Activated CD8-positive, alpha-beta T cell treated with anti-CD3 and anti-CD28 coated beads, Interleukin-2, amount 10 ng/mL, durations not matched to agents 7 days and 5 days (primary cell): ENCODE results near the gene HOXD11. TPM values are rescaled to one million over a fixed set of nuclear protein-coding genes. Genes with fewer than 3 reads are reported as not detected.

Source experiments
- ATAC-seq: fragments of 150-1000 bp; cut with Tn5 transposase; one replicate; pipeline ENCODE4 v1.10.0; 2021; ENCODE audit warnings: moderate library complexity
- CTCF ChIA-PET: fragments of 350-600 bp; sonication (Branson Sonifier 250); formaldehyde crosslinking; loops from one replicate; lab custom pipeline; 2021; ENCODE audit warnings: antibody characterized with exemption; lab: Charles Lee
- POLR2A ChIA-PET: fragments of 350-600 bp; sonication (Branson Sonifier 250); formaldehyde crosslinking; loops from one replicate; lab custom pipeline; 2021; ENCODE audit warnings: antibody characterized with exemption; lab: Charles Lee
- DNase-seq: peaks from one replicate; pipeline ENCODE4 v3.0.0-alpha.2; 2020
- H3K27ac Mint-ChIP-seq: one replicate; pipeline ENCODE4 v1.8.0; 2021; ENCODE audit warnings: mild to moderate bottlenecking, mixed read lengths
- H3K27me3 Mint-ChIP-seq: one replicate; pipeline ENCODE4 v1.8.0; 2021; ENCODE audit warnings: low read depth, mixed read lengths
- H3K36me3 Mint-ChIP-seq: one replicate; pipeline ENCODE4 v1.8.0; 2021; ENCODE audit warnings: low read depth, mixed read lengths
- H3K4me1 Mint-ChIP-seq: one replicate; pipeline ENCODE4 v1.8.0; 2021; ENCODE audit warnings: low read depth, mixed read lengths
- H3K4me3 Mint-ChIP-seq: one replicate; pipeline ENCODE4 v1.8.0; 2021; ENCODE audit warnings: mild to moderate bottlenecking, mixed read lengths
- H3K9me3 Mint-ChIP-seq: one replicate; pipeline ENCODE4 v1.8.0; 2022; ENCODE audit warnings: mixed read lengths; ENCODE audit not compliant: insufficient read depth
- total RNA-seq, 2 experiments: library from RNA; stranded (reverse); gene quantifications; one replicate each; pipeline ENCODE4 v1.2.3, GENCODE V29; 2021

HOXD11 gene
- total RNA-seq, 2 experiments from 2014 or later, result not detected

DNA sequence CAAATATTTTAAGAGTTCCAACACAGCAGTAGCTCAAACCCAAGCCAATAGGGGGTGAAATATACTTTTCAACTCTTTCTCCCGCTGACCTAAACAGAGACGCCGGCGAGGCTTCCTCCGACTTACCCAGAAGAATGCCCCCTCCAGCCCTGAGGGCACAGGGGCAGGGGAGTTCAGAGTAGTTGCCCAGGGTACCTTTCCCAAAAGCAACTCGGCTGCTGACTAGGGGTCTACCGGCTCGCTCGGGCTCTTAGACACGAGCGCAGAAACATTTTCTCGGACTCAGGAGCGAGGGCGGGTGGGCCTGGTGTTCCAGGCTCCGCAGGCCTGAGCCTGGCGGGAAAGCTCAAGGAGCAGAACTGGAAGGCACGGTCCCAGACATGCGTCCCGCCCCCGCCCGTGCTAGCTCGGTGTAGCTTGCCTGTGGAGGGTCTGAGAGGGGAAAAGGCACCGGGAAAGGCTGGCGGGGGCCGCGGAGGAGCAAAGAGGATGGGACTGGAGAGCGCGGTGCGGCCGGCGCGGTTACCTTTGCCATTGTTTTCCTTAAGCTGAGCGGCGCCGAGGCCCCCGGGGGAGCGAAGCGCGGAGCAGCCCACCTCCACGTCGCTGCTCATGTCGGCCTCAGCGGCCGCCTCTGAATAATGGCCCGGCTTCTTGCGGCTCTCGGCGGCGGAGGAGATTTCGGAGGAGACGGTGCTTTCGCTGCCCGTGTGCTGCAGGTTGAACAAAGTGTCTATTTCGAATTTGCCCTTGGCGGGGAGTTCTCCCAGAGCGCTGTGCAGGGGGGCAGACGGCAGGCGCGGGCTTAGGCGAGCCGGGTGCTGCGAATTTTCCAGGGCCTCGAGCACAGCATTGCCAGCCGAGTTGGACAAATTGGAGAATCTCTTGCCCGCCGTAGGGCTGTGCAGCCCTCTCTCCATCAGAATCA, 24.0 kb upstream of the HOXD11 start:
- H3K36me3 Mint-ChIP-seq, result peaks cover 23% of the 10 kb centered on the region
- H3K27ac Mint-ChIP-seq, result peak overlapping the region; percentile 69
- DNase-seq, result no peak
- peaks cover 7% of the 10 kb centered on the region for H3K9me3 Mint-ChIP-seq
- ATAC-seq, result no peak
- H3K4me3 Mint-ChIP-seq, result peak overlapping the region; percentile 42
- peaks cover 83% of the 10 kb centered on the region for H3K27me3 Mint-ChIP-seq
- ChIA-PET CTCF (interaction anchor here (0.9 to 1.6 kb wide), 3 partner anchors 9 to 44 kb away, joined by 3 to 4 read pairs (median 4); no protein-coding TSS in a partner anchor), POLR2A (no interaction called here)
- H3K4me1 Mint-ChIP-seq, result peaks cover 16% of the 10 kb centered on the region

DNA sequence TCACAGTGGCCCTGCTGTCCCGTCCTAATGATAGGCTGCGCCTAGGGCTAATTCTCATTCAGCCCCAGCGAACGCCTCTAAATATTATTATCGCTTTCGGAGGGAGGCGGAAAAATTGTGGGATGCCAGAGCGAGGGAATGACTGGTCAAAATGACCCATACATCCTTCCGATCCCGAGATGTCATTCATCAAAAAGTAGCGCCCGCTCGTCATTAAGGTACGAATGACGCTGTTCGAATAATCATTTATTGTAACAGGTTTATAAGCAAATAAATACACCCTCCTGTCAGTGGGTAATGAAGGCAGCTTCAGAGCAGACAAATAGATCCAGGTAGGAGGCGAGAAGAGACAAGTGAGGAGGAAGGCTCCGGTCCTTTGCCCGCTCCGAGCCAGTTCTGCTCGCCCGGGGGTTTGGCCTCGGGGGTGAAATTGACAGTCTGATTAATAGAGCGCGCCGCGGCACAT, 23.3 kb upstream of the HOXD11 start, which contains the start of gene EVX2:
Gene EVX2 (minus strand): TSS at position 167 of the 466 bp plus-strand sequence. CDS start 186 bp downstream, outside the sequence.
- no peak for DNase-seq
- ChIA-PET CTCF (no interaction called here), POLR2A (no interaction called here)
- Mint-ChIP-seq H3K9me3 (peaks cover 7% of the 10 kb centered on the region), H3K36me3 (peaks cover 23% of the 10 kb centered on the region), H3K27ac (peak within 1 kb of the TSS; percentile 69), H3K4me3 (peak within 1 kb of the TSS; percentile 42), H3K27me3 (peaks cover 83% of the 10 kb centered on the region), H3K4me1 (peaks cover 19% of the 10 kb centered on the region)
- no peak for ATAC-seq

DNA sequence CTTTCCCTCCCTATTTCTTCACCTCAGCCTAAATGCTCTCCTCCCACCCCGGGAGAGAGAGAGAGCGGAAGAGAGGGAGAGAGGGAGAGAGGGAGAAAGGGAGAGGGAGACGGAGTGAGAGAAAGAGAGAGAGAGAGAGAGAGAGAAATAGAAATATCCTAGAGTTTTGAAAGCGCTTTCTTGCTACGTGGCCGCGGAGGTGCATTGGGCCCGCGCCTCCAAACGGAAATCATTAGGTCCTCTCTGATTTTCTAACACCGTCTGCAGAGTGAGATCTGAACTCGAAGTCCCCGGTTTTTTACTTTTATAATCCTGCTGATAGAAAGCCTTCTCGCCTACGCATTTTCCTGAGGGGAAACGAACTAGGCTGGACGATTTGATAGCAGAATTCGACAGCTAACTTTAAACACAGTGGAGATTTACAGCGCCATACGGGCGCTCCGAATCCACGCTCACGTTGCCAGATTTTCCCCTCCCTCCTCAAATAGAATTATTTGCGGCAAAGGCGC, 22.4 kb upstream of the HOXD11 start:
- Mint-ChIP-seq H3K9me3 (peaks cover 7% of the 10 kb centered on the region), H3K27me3 (peaks cover 83% of the 10 kb centered on the region), H3K27ac (no peak overlapping the region), H3K4me3 (no peak overlapping the region), H3K4me1 (peaks cover 11% of the 10 kb centered on the region), H3K36me3 (peaks cover 17% of the 10 kb centered on the region)
- POLR2A ChIA-PET, result interaction anchor here (0.9 kb wide), 1 partner anchor 77 kb away, joined by 3 read pairs; no protein-coding TSS in a partner anchor
- ATAC-seq, result no peak
- CTCF ChIA-PET, result interaction anchor here (1.6 kb wide), 1 partner anchor 13 kb away, joined by 3 read pairs; no protein-coding TSS in a partner anchor
- no peak for DNase-seq

DNA sequence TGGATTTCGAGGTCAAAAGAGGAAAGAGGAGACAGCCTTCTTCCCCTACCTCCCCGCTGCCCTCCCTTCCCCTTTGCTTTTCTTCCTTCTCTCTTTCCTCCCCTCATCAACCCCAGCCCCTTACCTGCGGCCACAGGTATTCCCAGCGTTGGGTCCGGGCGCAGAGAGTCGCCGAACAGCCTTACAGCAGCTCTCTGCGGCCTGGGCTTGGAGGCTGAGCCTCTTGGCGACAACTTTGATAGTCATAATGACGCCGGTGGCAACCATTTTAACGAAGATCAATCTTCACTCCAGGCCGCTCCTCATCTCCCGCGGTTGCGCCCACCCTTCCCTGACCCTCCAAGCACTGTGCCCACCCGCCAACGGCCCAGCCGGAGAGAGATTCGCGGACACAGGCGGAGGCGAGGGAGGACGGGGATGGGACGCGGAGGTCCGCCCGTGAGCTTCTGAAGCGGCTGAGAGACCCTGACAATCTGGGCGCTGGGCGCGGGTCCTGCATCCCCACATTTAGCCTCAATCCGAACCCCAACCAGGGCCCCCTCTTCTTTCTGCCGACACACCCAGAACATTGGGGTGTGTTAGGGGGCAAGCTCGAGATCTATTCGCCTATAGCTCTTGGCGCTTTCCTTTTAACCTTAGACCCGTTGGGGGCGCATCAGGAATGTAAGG, 21.8 kb upstream of the HOXD11 start:
- peaks cover 7% of the 10 kb centered on the region for H3K9me3 Mint-ChIP-seq
- ATAC-seq (no peak), DNase-seq (no peak)
- ChIA-PET CTCF (interaction anchor here (0.8 to 1.6 kb wide), 4 partner anchors 9 to 36 kb away, joined by 3 to 6 read pairs (median 4); no protein-coding TSS in a partner anchor), POLR2A (interaction anchor here (0.9 kb wide), 1 partner anchor 76 kb away, joined by 3 read pairs; no protein-coding TSS in a partner anchor)
- H3K27ac Mint-ChIP-seq, result peak overlapping the region; percentile 34
- peaks cover 17% of the 10 kb centered on the region for H3K36me3 Mint-ChIP-seq
- H3K27me3 Mint-ChIP-seq, result peaks cover 89% of the 10 kb centered on the region
- no peak overlapping the region for H3K4me3 Mint-ChIP-seq
- peaks cover 11% of the 10 kb centered on the region for H3K4me1 Mint-ChIP-seq

DNA sequence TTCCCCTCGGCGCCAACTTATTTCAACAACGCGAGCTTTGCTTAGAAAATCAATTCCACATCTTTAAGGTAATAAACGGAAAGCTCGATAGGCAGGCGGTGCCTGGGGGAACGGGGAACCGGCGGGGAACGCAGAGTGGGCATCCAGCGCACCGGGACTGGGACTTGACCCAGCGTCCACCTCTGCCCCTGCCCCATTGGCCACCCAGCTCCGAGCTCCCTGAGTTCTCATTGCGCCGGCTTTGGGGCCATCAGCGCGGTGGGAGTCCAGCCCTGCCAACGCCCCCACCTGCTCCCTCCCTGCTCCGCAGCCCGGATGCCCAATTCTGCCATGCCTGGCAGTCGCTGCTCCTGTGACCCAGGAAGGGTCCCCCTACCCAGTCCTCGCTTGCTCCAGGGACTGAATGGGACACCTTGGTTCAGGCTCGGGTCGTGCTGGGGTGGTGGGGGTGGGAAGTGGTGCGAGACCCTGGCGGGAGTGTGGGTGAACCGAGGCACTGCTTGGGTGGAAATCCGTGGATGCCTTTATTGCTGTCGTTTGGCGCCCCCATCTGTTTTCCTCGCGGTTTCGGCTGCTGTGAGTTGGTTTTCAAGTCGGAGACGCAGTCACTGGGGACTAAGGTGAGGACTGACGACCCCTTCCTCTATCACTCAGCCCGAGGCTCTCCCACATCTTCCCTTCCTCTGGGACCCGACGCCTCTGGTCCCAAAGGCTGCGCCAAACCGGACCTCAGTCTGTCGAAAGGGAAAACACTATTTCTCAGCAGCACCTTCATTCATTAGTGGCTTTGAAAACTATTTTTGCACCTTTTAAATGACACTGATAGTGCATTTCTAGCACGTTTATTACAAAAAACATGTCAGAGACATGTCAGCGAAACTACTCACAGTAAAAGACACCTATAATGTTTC, 21.0 kb upstream of the HOXD11 start:
- Mint-ChIP-seq H3K4me3 (no peak overlapping the region), H3K4me1 (peaks cover 9% of the 10 kb centered on the region), H3K9me3 (peaks cover 7% of the 10 kb centered on the region), H3K36me3 (peaks cover 14% of the 10 kb centered on the region), H3K27me3 (peaks cover 88% of the 10 kb centered on the region), H3K27ac (peak overlapping the region; percentile 39)
- CTCF ChIA-PET, result interaction anchor here (0.8 to 1.6 kb wide), 4 partner anchors 8 to 35 kb away, joined by 3 to 6 read pairs (median 4); no protein-coding TSS in a partner anchor
- no peak for DNase-seq
- POLR2A ChIA-PET, result no interaction called here
- no peak for ATAC-seq

DNA sequence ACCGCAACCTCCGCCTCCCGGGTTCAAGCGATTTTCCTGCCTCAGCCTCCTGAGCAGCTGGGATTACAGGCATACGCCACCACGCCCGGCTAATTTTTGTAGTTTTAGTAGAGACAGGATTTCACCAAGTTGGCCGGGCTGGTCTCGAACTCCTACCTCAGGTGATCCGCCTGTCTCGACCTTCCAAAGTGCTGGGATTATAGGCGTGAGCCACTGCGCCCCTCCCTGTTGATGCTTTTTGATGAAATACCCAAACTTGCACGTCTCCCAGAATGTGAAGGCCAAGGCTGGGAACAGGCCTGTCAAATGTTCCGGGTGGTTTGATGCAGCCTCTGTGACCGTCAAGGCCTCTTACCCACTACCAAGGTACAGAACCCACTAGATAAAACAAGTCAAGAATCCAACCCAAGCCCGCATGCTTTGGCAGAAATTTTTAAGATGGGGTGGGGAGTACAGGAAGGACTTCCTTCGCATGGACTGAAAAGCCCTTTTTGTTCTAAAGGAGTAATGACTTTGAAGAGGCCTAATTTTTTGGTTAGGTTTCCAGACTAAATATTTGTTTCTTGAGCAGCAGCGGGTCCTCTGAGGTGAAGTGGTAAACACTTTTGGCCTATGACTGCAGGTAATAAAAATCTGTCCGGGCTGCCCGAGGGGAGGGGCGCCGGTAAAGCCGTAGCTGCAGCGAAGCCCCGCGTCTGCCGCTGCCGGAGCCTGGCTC, 19.6 kb upstream of the HOXD11 start:
- peaks cover 10% of the 10 kb centered on the region for H3K4me1 Mint-ChIP-seq
- DNase-seq (no peak), ATAC-seq (no peak)
- H3K9me3 Mint-ChIP-seq, result peaks cover 7% of the 10 kb centered on the region
- H3K4me3 Mint-ChIP-seq, result no peak overlapping the region
- ChIA-PET CTCF (interaction anchor here (1.7 to 2.2 kb wide), 4 partner anchors 10 to 722 kb away, joined by 3 to 8 read pairs (median 4); no protein-coding TSS in a partner anchor), POLR2A (no interaction called here)
- H3K36me3 Mint-ChIP-seq, result peaks cover 9% of the 10 kb centered on the region
- peaks cover 87% of the 10 kb centered on the region for H3K27me3 Mint-ChIP-seq
- H3K27ac Mint-ChIP-seq, result no peak overlapping the region

DNA sequence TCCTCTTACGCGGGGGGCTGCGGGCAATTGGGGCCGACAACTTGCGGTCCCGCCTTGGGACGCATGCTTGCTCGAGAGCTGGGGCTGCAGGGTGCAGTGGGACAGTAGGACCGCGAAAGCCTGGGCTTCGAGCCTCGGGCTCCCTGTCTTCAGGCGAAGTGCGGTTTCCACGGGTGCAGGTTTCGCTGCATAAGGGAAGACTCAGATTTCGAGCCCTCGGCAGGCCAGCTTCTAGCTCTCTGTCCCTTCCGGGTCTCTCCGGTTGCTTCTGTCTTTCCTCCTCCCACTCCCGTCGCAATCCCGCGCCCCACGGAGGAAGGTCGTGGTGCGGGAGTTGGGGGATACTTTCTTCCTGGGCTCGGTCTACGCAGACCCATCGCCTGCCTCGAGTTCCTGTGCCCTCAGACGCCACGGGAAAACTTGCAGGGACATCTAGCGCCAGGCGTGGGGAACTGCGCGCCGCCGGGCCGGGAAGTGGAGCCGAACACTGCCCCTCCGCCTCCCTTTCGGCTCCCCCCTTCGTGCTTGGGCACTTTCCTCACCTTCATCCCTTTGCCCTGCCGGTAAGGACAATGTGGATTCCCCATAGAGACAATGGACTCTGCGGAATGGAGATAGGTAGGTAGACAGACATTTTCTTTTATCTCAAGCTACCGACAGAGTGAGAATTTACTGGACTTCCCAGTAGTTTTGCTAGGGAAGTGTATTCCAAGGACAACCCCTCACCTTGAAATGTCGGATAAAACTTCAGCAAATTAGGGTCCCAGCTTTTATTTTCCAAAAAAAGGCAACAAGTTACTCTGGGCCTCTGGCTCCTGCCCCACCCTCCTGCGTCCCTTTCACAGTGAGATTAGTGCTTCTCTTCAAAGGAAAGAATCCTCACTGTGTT, 18.8 kb upstream of the HOXD11 start:
- Mint-ChIP-seq H3K4me1 (peaks cover 10% of the 10 kb centered on the region), H3K4me3 (peak overlapping the region; percentile 36), H3K36me3 (peaks cover 6% of the 10 kb centered on the region), H3K27me3 (peaks cover 83% of the 10 kb centered on the region), H3K9me3 (peaks cover 7% of the 10 kb centered on the region), H3K27ac (no peak overlapping the region)
- DNase-seq, result no peak
- POLR2A ChIA-PET, result no interaction called here
- CTCF ChIA-PET, result interaction anchor here (1.4 to 2.2 kb wide), 5 partner anchors 9 to 723 kb away, joined by 3 to 8 read pairs (median 3); no protein-coding TSS in a partner anchor
- no peak for ATAC-seq

DNA sequence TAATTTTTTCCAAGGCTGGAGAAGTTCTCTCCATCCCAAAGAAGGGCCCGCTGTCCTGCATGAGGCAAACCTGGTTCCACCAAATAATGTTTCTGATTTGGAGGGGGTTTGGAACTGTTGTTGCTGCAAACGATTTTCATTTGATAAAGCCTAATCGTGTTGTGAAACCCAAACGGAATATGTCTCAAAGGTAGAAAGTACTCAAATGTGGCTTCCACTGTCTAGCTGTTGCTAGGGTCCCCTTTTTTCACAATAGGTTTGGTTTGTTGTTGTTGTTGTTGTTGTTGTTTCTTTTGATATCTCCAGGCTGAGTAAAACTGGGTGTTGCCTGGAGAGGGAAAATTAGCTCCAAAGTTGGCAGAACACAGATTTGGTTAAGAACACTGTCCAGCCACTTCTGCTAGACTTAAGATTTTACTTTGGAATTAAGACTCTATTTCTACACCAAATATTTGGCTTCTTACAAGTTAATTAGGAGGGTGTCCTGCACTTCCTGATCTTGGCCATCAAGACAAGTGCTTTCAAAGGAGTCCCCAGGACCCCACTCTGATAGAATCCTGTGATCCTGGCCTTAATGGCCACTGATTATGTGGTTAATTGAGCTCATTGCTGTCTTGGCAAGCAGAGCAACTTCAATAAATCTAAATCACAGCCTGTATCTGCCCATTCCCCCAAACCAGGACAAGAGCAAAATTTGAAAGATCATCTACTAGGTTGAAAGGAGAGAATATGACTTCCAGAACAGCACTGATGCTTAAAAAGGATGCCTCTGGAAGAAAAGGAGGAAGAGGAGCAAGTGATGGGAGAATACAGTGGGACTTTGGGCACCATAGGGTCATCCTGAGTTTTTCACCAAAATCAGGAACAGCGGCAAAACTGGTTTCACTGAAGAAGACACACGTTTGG, 17.9 kb upstream of the HOXD11 start:
- DNase-seq, result no peak
- H3K36me3 Mint-ChIP-seq, result peaks cover 3% of the 10 kb centered on the region
- no peak overlapping the region for H3K27ac Mint-ChIP-seq
- no peak for ATAC-seq
- POLR2A ChIA-PET, result no interaction called here
- H3K27me3 Mint-ChIP-seq, result peaks cover 83% of the 10 kb centered on the region
- H3K4me1 Mint-ChIP-seq, result peaks cover 12% of the 10 kb centered on the region
- CTCF ChIA-PET, result interaction anchor here (1.3 to 2.2 kb wide), 6 partner anchors 8 to 724 kb away, joined by 3 to 8 read pairs (median 3); no protein-coding TSS in a partner anchor
- no peaks in the 10 kb centered on the region for H3K9me3 Mint-ChIP-seq
- no peak overlapping the region for H3K4me3 Mint-ChIP-seq
